ENCODE results near the gene GEMIN5. TPM values are rescaled to one million over a fixed set of nuclear protein-coding genes. Genes with fewer than 3 reads are reported as not detected.

GEMIN5 gene
- total RNA-seq, 1 donor from 2014 or later = 12.8 TPM

DNA sequence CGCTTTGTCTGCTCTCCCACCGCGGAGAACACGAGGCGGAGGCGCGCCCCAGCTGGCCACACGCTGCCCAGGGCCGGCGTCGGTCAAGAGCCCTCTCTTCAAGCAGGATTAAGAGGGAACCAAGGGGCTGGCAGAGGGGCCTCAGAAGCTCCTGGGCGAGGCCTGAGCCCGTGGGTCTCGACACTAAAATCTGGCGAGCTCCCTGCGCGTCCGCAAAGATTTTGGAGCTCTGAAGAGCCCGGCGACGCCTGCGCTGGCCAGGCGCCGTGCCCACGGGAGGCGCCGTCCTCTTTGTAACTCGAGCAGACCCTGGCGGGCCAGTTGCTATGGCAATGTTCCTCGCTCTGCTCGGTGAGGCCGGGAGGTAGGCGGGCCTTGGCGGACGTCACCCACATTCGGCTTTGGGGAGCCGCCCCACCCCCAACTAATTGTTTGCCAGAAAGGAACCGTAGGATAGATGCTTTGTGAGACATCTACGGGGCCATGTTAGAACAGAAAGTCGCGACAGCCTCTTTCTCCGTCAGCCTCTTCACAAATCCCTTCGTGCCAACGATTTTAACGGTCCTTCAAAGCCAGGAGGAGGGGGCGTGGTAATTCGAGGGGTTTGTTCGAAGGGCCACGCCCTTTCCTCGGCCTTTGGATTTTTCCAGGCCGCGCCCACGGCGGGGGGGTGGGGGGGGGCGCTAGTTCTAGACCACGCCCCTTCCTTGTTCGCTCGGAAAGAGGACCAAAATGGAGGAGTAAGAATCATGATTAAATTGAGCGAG, 80.3 kb downstream of the GEMIN5 start:
- Histone ChIP-seq H3K4me3 (peak overlapping the region; percentile 79 to 86), H3K27me3 (no peaks in the 10 kb centered on the region), H3K36me3 (no peaks in the 10 kb centered on the region), H3K27ac (peak overlapping the region; percentile 98), H3K9me3 (no peaks in the 10 kb centered on the region), H3K4me1 (peaks cover 46% of the 10 kb centered on the region)
- intact Hi-C loops (cut with DNase I) = loop anchor here (2.0 kb wide), 1 partner anchor 103 kb away; the partner anchor contains the start of gene LARP1
- TF ChIP-seq POLR2AphosphoS5 (IDR thresholded peaks at IDR 0.05; ENCODE audit: insufficient read depth in 1 of 2, low read depth in 1 of 2) = peak; percentile 48 to 87
- TF ChIP-seq, protein P1, sequence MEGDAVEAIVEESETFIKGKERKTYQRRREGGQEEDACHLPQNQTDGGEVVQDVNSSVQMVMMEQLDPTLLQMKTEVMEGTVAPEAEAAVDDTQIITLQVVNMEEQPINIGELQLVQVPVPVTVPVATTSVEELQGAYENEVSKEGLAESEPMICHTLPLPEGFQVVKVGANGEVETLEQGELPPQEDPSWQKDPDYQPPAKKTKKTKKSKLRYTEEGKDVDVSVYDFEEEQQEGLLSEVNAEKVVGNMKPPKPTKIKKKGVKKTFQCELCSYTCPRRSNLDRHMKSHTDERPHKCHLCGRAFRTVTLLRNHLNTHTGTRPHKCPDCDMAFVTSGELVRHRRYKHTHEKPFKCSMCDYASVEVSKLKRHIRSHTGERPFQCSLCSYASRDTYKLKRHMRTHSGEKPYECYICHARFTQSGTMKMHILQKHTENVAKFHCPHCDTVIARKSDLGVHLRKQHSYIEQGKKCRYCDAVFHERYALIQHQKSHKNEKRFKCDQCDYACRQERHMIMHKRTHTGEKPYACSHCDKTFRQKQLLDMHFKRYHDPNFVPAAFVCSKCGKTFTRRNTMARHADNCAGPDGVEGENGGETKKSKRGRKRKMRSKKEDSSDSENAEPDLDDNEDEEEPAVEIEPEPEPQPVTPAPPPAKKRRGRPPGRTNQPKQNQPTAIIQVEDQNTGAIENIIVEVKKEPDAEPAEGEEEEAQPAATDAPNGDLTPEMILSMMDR (IDR thresholded peaks at IDR 0.05) = no peak
- TF ChIP-seq POLR2A (IDR thresholded peaks at IDR 0.05) = peak in 1 of 2 donors; percentile 59
- DNase-seq (ENCODE audit: extremely low spot score in 2 of 2) = peak in 1 of 2 donors; percentile 99

DNA sequence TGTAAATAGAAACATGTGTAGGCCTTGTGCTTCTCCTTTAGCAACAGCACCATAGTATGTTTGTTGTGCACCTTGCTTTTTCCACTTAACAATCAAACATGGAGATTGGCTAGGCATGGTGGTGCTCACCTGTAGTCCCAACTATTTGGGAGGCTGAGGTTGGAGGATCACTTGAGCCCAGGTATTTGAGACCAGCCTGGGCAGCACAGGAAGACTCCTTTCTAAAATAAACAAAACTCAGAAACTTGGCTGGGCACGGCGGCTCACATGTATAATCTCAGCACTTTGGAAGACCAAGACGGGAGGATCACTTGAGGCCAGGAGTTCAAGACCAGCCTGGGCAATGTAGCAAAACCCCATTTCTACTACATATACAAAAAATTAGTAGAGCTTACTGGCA, 86.7 kb downstream of the GEMIN5 start:
- intact Hi-C loops (cut with DNase I) = no loop called here
- Histone ChIP-seq H3K4me1 (peaks cover 39% of the 10 kb centered on the region), H3K27ac (peak overlapping the region; percentile 89)

DNA sequence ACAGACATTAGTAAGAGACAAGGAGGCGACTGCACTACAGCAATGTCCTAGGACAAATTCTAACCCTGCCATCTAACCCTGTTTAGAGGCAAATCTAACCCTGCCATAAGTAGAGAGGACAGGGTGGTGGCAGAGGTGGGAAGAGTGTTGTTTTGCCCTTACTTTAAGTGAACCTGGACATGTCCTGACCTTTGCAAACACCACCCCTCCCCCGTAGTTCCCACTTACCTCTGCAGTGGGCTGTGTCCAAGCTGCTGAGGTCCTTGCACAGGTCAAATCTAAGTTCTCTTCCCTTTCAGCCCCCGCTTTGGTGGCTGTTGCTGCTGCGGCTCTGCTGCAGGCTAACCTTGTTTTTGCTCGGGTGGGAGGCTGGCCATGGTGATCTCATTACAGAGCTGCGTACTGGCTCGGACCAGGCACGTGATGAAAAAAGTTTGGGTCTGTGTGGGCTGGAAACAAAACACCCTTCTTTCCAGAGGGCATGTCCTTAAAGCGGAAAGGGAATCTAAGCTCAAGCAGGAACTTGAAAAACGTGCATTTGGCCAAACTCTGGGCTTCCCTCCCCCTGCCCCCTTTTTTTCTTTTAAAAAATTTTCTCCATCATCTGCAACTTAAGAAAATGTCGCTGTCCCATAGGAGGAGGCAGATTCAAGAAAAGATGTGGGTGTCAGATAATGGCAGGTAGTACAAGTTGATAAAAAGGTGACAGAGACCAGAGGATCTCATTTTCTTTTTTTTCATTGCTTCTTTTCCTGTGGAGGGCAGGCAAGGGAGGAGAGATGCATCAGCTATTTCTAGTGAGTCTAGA, 87.6 kb downstream of the GEMIN5 start, which contains the start of gene FAXDC2:
TSS of gene FAXDC2 (minus strand) at position 349 of the 808 bp plus-strand sequence. CDS start 12,425 bp downstream, outside the sequence.
- Histone ChIP-seq H3K27me3 (no peaks in the 10 kb centered on the region), H3K4me1 (peaks cover 48% of the 10 kb centered on the region), H3K36me3 (no peaks in the 10 kb centered on the region), H3K9me3 (no peaks in the 10 kb centered on the region), H3K27ac (peak within 1 kb of the TSS; percentile 89), H3K4me3 (peak within 1 kb of the TSS; percentile 58 to 71)
- DNase-seq (ENCODE audit: extremely low spot score in 2 of 2) = peak in 1 of 2 donors; percentile 93
- TF ChIP-seq POLR2AphosphoS5 (IDR thresholded peaks at IDR 0.05; ENCODE audit: insufficient read depth in 1 of 2, low read depth in 1 of 2) = peak; percentile 71 to 81
- TF ChIP-seq, protein P1 (IDR thresholded peaks at IDR 0.05) = no peak
- intact Hi-C loops (cut with DNase I) = no loop called here

More for the DNA sequence above, 86.7 kb downstream of the GEMIN5 start:
- DNase-seq (ENCODE audit: extremely low spot score in 2 of 2) = no peak
- TF ChIP-seq POLR2AphosphoS5 (IDR thresholded peaks at IDR 0.05; ENCODE audit: insufficient read depth in 1 of 2, low read depth in 1 of 2) (no peak), POLR2A (IDR thresholded peaks at IDR 0.05) (no peak)
- TF ChIP-seq, protein P1 (IDR thresholded peaks at IDR 0.05) = no peak
- no peaks in the 10 kb centered on the region for H3K36me3 ChIP-seq
- H3K27me3 ChIP-seq = no peaks in the 10 kb centered on the region
- H3K9me3 ChIP-seq = no peaks in the 10 kb centered on the region
- H3K4me3 ChIP-seq = no peak overlapping the region

DNA sequence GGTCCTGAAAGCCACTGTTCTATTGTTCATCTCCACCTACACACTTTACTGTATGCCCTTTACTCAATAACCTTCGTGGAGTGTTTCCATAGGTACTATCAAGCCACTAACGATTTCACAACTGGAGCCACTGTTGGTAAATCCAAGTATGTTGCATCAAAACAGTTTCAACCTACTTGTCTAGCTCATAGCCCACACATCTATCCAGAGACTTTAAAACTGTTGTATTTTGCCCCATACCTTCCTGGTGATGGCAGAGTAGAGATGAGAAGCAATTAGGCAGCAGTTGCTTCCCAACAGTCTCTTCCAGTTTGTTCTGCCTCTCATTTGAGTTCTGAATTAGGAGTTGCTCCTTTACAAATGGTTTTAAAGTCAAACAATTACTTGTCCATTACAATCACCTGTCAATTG, 88.2 kb downstream of the GEMIN5 start:
- no peak for DNase-seq (ENCODE audit: extremely low spot score in 2 of 2)
- peaks cover 51% of the 10 kb centered on the region for H3K4me1 ChIP-seq
- intact Hi-C loops (cut with DNase I) = no loop called here
- TF ChIP-seq POLR2AphosphoS5 (IDR thresholded peaks at IDR 0.05; ENCODE audit: insufficient read depth in 1 of 2, low read depth in 1 of 2) = peak in 1 of 2 donors; percentile 8
- TF ChIP-seq, protein P1 (IDR thresholded peaks at IDR 0.05) = no peak
- peak overlapping the region; percentile 89 for H3K27ac ChIP-seq
- no peaks in the 10 kb centered on the region for H3K9me3 ChIP-seq
- H3K36me3 ChIP-seq = no peaks in the 10 kb centered on the region
- H3K27me3 ChIP-seq = no peaks in the 10 kb centered on the region
- H3K4me3 ChIP-seq = peak overlapping the region; percentile 58 to 71

Data from vagina (tissue), 2 donors.